ENCODE data around the gene RASL11B.

Gene RASL11B

GRCh38 chr4:52843351-52843750 is 18.8 kb upstream of the RASL11B start:
- no peak for DNase-seq (ENCODE audit: low read depth)

GRCh38 chr4:52843958-52844357 is 18.2 kb upstream of the RASL11B start:
- no peak for DNase-seq (ENCODE audit: low read depth)

DNA sequence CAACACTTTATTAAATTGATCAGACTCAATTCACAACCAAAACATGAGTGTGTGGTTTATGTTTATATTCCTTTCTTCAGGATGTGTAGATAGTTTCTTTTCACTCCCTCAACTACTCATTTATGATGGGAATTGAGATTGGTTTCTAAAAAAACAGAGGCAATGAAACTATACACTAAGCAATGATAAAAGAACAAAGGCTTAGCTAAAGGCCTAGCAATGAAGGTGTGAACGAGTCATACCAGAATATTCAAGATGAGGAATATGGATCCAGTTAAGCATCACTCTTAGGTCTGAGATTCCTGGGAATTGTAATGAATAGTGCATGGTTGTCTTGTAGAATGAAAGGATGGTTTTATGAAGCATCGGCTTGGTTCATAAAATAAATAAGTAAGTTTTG is 17.5 kb upstream of the RASL11B start:
- no peak for DNase-seq (ENCODE audit: low read depth)

GRCh38 chr4:52846502-52846901 is 15.6 kb upstream of the RASL11B start:
- DNase-seq (ENCODE audit: low read depth): no peak

DNA sequence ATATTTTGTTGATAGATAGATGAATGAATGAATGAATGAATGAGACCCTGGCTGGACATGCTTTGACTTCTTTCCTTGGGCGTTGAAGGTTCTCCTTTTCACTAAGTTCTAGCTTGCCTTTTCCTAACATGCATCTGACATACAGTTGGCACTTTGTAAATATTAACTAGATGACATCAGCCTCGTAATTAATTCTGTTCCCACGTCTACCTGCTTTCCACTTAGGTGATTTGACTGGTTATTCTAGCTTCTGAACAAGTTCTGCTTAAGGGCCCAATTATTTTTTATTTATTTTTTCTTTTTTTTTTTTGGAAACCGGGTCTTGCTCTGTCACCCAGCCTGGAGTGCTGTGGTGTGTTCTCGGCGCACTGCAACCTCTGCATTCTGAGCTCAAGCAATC is 13.9 kb upstream of the RASL11B start:
- DNase-seq (ENCODE audit: low read depth): no peak

- DNase-seq (ENCODE audit: low read depth): no peak
These were observed 11.6 kb upstream of the RASL11B start for GRCh38 chr4:52850406-52851124.

DNA sequence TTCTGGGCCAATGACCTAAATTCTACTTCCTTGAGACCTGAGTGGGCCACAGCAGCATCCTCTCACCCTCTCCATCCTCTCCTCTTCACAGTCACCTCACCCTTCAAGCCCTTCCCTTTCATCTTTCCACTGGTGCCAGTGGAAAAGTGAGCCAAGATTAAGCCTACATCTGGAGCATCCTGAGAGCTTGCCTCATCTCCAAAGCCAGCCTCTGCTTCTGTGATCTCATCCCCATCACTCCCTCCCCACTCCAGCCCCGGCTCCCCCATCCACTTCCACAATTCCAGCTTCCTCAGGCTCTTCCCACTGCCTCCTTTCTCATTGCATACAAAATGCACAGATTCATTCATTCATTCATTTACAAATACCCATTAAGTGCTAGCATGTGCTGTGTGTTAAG is 10.1 kb upstream of the RASL11B start:
- no peak for DNase-seq (ENCODE audit: low read depth)

DNA sequence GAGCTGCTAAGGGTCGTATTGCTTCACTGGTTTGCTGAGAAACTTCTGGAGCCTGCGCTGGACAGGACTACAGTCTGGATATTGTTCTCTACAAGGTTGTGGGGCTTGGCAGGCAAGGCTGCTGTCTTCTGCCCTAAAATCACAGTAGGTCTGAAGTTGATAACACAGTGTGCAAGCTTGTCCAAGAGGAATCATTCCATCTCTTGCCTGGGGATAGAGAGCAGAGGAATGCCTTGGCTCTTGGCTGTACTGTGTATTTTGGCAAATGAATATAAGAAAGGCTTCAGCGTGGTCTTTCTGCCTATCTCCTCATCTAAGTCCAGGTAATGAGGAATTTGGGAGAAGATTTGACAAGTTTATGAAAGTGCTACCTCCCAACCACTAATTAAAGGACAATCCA is 9.4 kb upstream of the RASL11B start:
- DNase-seq (ENCODE audit: low read depth): no peak

- DNase-seq (ENCODE audit: low read depth): no peak
These were observed 8.8 kb upstream of the RASL11B start for GRCh38 chr4:52853351-52853750.

DNA sequence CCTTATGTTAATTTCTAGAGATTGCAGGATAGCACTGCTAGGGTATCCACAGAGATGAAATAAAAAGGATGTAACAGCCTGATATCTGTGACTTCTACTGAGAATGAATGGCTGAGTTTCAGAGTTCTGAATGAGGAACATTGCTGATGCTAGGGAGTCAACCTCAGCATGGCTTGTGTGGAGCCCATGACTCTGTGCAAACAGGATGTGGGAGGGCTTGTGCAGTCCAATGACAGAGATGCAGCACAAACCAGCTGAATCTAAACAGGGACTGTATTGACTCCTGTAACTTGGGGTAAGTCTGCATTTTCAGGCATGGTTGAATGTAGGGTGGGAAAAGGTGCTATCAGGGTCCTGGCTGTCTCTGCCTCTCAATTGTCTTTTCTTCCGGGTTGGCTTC is 5.3 kb upstream of the RASL11B start:
- no peak for DNase-seq (ENCODE audit: low read depth)

- DNase-seq (ENCODE audit: low read depth): no peak
These were observed 1.8 kb upstream of the RASL11B start for GRCh38 chr4:52860361-52860760.

GRCh38 chr4:52861171-52861823 is 820 bp upstream of the RASL11B start:
- no peak for DNase-seq (ENCODE audit: low read depth)

GRCh38 chr4:52862639-52863161 is 583 bp downstream of the RASL11B start:
- DNase-seq (ENCODE audit: low read depth): no peak

GRCh38 chr4:52863324-52863723 is 1.2 kb downstream of the RASL11B start:
- no peak for DNase-seq (ENCODE audit: low read depth)

DNA sequence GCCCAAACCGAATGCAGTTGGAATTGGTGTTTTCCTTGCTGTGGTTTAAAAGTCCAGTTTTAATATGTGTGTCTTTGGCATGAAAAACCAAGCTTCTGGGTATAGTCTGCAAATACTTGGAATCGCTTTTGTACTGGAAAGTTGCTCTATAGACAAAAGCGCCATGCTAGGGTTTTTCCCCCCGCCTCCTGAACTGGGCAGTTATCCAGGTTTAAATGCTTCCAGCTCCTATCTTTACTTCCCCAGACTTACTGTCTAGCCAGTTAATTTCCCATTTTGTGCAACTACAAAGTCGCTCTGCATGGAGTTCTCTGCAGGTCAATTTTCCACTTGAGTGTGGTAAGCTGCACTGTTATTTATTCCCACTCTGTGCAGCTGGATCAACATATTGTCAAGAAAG is 2.7 kb downstream of the RASL11B start:
- no peak for DNase-seq (ENCODE audit: low read depth)

- DNase-seq (ENCODE audit: low read depth): no peak
These were observed 3.2 kb downstream of the RASL11B start for GRCh38 chr4:52865300-52865699.

DNA sequence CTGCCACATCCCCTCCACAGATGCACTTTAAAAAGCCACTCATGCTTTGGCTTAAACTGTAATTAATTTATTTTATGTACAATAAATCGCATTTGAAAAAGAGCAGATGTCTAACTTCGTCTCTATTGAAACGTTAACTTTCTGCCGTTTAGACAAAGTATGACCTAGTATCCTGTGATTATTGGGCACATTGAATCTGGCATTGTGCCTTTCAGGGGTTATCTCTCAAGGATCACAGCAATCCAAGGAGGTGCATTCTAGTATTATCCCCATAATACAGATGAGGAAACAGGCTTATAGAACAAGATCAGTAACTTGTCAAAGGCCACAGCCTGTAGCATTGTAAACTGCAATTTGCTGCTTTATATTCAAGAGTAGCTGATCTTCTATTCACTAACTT is 4.6 kb downstream of the RASL11B start:
- no peak for DNase-seq (ENCODE audit: low read depth)

- no peak for DNase-seq (ENCODE audit: low read depth)
These were observed 5.0 kb downstream of the RASL11B start for GRCh38 chr4:52867163-52867562.

GRCh38 chr4:52868133-52868532 is 6.0 kb downstream of the RASL11B start:
- DNase-seq (ENCODE audit: low read depth): no peak

DNA sequence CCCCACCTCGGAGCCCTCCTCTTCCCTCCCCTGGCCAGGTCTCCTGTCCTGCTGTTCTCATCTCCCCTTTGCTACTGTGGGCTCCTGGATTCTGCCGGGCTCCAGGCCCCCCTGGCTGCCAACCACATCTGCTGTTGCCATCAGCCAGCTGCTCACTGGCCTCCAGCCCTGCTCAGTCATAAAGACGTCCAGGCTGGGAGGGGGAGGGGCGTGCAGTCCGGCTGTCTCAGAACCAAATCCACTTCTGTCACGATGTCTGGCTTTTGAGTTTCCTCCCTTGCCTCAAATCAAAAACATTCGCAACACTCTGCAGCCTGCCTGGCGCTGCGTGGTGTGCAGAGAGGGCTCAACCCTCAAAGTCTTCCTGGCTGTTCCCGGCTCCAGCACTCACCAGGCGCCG is 7.1 kb downstream of the RASL11B start:
- DNase-seq (ENCODE audit: low read depth): no peak

- no peak for DNase-seq (ENCODE audit: low read depth)
These were observed 7.5 kb downstream of the RASL11B start for GRCh38 chr4:52869656-52870055.

- no peak for DNase-seq (ENCODE audit: low read depth)
These were observed 8.1 kb downstream of the RASL11B start for GRCh38 chr4:52870225-52870624.

DNA sequence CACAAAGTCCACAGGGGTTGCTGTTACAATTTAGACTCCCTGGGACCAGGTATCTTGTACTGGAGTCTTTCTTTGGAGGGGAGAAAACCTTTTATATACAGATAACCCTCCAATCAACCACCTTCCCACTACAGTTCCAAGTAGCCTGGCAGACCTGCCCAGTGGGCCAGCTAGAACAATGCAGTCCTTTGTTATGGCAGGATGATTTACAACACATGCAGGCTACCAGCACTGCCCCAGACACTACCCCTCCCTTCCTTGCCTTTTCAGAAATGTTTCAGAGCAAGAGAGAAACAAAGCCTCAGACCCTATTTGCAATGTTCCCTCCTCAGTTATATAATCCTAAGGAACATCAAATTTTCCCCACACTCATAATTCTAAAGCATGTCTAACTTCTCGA is 11.1 kb downstream of the RASL11B start:
- no peak for DNase-seq (ENCODE audit: low read depth)

DNA sequence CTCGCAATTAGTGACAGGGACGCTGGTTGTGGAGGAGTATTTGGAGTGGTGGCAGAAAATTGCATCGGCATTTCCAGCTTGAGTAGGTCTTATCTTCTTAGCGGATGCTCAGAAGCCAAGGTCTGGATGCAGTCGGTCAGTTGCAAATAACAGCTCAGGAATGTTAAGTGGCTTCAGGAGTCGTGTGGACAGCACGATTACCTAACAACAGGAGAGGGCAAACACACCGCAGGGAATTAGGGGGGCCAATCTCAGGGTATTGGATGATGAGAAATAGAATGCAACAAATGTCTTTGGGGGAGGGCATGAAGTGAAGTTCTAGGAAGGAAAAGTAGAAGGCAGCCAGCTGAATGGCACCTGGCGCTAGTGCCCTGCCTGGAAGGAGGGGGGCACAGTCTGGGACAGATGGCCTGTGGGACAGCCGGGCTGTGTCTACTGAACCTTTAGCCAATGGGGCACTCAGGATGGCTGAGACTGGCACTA is 11.8 kb downstream of the RASL11B start:
- DNase-seq (ENCODE audit: low read depth): no peak

Data from activated gamma-delta T cell treated with anti-CD3 and anti-CD28 coated beads, Interleukin-2, amount 50 U/mL, for 16 hours (primary cell).